Measurements from ENCODE around the gene CLCNKB.

DNA sequence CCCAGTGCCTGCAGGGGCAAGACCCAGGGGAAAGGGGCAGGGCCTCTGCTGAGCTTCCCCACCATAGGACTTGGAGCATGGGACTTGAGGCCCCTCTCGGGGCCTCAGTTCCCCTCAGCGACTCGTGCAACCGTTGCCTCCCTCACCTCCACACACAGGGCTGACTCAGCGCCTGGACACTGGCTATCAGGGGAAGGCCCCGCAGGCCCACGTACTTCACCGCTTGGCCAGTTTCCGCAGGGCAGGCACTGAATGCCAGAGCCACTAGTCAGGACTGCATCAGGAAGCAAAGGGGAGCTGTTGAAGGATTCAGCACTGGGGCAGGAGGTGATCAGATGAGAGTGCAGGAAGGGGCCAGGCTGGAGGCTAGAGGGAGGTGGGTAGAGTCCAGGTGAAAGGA is 45.4 kb downstream of the CLCNKB start:
- TF ChIP-seq, protein P1, sequence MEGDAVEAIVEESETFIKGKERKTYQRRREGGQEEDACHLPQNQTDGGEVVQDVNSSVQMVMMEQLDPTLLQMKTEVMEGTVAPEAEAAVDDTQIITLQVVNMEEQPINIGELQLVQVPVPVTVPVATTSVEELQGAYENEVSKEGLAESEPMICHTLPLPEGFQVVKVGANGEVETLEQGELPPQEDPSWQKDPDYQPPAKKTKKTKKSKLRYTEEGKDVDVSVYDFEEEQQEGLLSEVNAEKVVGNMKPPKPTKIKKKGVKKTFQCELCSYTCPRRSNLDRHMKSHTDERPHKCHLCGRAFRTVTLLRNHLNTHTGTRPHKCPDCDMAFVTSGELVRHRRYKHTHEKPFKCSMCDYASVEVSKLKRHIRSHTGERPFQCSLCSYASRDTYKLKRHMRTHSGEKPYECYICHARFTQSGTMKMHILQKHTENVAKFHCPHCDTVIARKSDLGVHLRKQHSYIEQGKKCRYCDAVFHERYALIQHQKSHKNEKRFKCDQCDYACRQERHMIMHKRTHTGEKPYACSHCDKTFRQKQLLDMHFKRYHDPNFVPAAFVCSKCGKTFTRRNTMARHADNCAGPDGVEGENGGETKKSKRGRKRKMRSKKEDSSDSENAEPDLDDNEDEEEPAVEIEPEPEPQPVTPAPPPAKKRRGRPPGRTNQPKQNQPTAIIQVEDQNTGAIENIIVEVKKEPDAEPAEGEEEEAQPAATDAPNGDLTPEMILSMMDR (IDR thresholded peaks at IDR 0.05) = no peak
- TF ChIP-seq POLR2A (IDR thresholded peaks at IDR 0.05) = no peak
